Activated T-cell treated with anti-CD3 and anti-CD28 coated beads for 24 hours (primary cell): ENCODE results near the gene CCNL1.
"Not testable (repeated sequence)": the region's sequence is repeated elsewhere in the genome, so short reads cannot be mapped to it uniquely, and the experiment has no call there.

Experiments used
- DNase-seq: peaks from one replicate; pipeline ENCODE4 v3.0.0-alpha.2; 2020; ENCODE audit warnings: low read depth

CCNL1 gene

DNA sequence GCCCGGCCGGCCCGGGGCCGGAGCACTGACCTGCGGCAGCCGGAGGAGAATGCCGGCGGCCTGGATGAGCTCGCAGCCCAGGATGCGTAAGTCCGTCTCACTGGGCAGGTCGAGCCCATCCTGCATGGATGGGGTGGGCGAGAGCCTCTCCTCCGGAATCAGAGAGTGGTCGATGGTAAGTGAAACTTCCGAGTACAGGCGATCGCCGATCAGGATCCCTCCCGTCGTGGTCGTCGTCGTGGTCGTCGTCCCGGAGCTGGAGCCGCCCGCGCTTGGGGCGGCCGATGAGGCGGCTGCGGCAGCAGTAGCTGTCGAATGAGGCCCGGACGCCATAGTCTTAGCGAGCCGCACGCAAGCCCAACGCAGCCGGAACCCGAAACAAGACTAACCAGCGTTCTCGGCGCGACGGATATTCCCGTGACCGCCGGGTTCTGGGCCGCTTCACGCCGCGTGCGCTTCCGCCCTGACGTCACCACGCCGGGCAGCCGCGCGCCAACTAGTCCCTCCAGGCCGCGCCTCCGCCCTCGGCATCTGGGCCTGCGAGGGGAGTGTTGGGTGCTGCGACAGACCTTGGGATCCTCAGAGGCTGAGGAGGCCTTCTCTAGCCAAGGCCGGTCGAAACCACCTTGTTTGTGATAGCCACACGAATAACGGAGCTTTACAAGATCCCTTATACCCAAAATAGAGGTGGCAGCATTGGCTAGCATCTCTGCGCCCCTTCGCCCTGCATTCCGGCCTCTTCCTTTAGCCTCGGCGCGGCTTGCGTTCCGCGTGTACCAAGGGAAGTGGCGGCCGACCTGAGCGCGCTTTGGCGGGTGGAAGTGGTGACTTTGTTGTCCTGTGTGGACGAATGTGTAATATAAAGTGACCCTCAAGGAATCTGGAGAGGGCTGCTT lies at the start of gene CCNL1:
Gene CCNL1 (minus strand): TSS at position 386 of the 896 bp plus-strand sequence. CDS start 53 bp downstream, at position 333.
- DNase-seq, result peak; percentile 95

DNA sequence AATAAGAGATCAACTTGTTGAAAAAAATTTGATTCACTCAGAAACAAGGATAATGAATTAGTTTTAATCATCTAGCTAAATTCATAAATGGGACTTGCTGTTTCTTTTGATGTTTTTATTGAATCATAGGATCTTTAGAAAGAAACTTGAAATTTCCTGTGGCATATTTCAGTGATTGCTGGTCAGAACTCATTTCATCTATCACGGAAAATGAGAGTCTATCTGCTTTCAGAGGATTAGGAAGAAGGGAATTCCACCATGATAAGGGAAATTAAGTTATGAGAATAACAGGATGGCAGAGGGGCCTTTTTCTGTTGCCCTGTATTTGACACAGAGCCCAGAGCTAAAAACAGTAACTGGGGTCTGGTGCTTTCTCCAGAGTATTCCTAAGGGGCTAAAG lies 44.9 kb upstream of the CCNL1 start:
- no peak for DNase-seq

DNA sequence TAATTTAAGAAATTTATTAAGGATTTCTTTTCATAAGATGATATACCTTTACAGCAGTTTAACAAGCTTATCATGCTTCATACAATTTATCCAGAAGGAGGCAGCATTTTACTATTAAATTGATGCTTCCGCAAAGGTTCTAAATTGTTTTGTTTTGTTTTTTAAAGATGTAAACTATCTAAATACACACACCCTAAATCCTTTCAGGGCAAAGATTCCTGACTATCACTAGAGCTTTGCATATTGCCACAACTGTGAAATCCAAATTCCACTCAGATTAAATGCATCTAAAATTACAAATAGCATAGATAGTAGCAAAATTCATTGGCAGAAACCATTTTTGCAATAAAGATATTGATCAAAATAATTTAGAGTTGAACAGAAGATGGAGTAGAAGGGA lies 44.5 kb upstream of the CCNL1 start:
- no peak for DNase-seq

DNA sequence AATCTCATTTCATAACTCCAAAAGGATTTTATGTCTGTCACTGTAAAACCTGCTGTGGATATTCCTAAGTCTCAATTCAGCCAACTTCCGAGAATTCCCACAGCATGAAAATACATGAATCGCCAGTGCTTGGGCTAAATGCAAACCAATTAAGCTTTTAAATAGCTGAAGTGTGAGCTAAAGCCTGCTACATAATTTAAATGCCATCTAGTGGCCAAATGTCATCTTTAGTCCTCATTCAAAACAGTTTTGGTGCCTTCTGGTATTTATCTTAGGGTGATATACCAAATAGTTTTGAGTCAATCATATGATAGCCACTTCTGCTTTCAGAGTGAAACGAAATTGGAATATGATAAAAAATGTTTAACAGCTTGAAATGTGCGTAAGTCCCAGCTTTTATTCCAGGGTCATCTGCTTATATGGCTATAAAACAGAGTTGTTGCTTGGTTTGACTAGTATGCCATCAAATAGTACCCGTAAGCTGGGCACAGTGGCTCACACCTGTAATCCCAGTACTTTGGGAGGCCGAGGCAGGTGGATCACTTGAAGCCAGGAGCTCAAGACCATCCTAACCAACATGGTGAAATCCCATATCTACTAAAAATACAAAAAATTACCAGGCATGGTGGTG lies 41.8 kb upstream of the CCNL1 start:
- DNase-seq, result no peak

DNA sequence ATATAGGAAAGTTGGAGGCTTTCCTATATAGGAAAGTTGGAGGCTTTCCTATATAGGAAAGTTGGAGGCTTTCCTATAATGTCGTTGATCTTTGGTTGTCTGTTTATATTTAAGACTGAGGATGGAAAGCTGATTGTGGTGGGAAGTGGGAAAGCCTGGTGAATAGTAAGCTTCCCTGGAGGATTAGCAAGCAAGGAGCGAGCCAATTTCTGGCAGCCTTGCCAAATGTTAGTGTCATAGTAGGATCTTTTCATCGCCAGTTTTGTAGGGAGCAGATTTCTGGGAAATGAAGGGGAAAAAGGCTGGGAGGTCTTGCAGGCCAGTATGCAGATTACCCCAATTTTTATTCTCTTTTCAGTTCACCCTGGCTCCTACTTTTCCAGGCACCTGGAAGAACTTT lies 39.9 kb upstream of the CCNL1 start:
- no peak for DNase-seq

DNA sequence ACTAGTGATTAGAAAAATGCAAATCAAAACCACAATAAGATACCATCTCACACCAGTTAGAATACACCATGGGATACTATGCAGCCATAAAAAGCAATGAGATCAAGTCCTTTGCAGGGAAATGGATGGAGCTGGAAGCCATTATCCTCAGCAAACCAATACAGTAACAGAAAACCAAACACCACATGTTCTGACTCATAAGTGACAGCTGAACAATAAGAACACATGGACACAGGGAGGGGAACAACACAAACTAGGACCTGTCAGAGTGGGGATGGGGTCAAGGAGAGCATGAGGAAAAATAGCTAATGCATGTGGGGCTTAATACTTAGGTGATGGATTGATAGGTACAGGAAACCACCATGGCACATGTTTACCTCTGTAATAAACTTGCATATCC lies 36.0 kb upstream of the CCNL1 start:
- no peak for DNase-seq

DNA sequence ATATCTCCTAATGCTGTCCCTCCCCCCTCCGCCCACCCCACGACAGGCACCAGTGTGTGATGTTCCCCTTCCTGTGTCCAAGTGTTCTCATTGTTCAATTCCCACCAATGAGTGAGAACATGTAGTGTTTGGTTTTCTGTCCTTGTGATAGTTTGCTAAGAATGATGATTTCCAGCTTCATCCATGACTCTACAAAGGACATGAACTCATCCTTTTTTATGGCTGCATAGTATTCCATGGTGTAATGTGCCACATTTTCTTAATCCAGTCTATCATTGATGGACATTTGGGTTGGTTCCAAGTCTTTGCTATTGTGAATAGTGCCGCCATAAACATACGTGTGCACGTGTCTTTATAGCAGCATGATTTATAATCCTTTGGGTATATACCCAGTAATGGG lies 31.2 kb upstream of the CCNL1 start:
- DNase-seq, result not testable (repeated sequence)

DNA sequence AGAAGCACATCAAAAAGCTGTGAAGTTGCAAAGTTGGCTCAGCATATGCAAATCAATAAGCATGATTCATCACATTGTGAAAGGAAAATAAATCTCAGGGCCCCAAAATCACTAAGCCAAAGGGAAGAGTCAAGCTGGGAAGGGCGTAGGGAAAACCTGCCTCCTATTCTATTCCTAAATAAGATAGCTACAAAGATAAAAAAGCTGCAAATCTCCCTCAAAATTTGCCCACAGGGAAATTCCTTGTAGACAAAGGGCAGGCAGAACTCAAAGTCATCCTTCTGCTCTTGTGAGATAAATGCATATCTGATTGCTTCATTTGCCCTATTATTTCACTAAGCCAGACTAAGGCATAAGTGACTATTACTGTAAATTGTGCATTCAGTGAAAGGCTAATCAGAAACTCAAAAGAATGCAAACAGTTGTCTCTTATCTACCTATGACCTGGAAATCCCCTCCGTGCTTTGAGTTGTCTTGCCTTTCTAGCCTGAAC lies 30.5 kb upstream of the CCNL1 start:
- no peak for DNase-seq

DNA sequence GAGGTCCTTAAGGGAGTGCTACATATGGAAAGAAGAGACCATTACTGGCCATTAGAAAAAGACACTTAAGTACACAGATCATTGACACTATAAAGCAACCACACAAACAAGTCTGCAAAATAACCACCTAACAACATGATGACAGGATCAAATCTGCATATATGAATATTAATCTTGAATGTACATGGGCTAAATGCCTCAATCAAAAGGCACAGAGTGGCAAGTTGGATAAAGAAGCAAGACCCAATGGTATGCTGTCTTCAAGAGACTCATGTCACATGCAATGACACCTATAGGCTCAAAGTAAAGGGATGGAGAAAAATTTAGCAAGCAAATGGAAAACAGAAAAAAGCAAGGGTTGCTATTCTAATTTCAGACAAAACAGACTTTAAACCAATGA lies 28.4 kb upstream of the CCNL1 start:
- DNase-seq, result no peak

DNA sequence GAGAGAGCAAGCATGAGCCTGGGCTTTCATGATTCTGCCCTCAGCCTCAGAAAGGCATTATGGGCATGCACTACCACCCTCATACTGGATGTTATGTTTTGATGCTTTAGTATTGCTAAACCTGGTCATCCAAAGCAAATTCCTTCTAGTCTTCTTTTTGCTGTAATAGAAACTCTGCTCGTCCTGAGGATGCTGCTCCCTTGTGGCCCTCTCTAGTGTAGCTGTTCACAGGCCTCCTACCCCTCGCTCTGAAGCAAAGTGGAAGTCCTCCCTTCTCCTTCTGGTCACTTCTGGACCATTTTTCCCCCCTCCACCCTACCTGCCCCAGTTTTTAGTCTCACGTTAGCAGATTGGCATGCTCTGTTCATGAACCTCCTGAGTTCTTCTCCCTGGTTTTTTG lies 22.9 kb upstream of the CCNL1 start:
- DNase-seq, result no peak

DNA sequence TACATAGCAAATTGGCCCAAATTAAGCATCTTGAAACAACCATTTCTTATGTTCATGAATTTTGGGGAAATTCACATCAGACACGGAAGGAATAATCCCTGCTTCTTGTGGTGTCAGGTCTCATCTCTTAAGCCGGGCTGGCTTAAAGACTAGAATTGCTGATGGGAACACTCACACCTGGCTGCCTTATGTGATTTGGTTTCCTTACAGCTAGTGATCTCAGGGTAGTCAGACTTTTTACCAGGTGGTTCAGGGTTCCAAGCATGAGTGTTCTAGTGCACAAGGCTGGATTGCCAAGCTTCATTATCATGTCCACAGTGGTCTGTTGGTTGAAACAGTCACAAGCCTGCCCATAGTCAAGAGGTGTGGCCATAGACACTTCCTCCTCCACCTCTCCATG lies 20.3 kb upstream of the CCNL1 start:
- no peak for DNase-seq

DNA sequence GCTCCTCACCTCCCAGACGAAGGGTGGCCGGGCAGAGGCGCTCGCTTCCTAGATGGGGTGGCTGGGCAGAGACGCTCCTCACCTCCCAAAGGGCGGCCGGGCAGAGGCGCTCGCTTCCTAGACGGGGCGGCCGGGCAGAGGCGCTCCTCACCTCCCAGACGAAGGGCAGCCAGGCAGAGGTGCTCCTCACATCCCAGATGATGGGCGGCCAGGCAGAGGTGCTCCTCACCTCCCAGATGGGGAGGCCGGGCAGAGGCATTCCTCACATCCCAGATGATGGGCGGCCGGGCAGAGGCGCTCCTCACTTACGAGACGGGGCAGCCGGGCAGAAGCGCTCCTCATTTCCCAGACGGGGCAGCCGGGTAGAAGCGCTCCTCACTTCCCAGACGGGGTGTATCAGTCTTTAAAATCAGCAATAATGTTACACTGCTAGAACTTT lies 19.4 kb upstream of the CCNL1 start:
- no peak for DNase-seq

DNA sequence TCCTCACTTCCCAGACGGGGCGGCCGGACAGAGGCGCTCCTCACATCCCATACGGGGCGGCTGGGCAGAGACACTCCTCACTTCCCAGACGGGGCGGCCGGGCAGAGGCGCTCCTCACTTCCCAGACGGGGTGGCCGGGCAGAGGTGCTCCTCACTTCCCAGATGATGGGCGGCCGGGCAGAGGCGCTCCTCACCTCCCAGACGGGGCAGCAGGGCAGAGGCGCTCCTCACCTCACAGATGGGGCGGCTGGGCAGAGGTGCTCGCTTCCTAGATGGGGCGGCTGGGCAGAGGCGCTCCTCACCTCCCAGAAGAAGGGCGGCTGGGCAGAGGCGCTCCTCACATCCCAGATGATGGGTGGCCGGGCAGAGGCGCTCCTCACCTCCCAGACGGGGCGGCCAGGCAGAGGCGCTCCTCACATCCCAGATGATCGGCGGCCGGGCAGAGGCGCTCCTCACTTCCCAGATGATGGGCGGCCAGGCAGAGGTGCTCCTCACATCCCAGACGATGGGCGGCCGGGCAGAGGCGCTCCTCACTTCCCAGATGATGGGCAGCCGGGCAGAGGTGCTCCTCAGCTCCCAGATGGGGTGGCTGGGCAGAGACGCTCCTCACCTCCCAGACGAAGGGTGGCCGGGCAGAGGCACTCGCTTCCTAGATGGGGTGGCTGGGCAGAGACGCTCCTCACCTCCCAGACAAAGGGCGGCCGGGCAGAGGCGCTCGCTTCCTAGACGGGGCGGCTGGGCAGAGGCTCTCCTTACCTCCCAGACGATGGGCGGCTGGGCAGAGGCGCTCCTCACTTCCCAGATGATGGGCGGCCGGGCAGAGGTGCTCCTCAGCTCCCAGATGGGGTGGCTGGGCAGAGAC lies 18.8 kb upstream of the CCNL1 start:
- not testable (repeated sequence) for DNase-seq

DNA sequence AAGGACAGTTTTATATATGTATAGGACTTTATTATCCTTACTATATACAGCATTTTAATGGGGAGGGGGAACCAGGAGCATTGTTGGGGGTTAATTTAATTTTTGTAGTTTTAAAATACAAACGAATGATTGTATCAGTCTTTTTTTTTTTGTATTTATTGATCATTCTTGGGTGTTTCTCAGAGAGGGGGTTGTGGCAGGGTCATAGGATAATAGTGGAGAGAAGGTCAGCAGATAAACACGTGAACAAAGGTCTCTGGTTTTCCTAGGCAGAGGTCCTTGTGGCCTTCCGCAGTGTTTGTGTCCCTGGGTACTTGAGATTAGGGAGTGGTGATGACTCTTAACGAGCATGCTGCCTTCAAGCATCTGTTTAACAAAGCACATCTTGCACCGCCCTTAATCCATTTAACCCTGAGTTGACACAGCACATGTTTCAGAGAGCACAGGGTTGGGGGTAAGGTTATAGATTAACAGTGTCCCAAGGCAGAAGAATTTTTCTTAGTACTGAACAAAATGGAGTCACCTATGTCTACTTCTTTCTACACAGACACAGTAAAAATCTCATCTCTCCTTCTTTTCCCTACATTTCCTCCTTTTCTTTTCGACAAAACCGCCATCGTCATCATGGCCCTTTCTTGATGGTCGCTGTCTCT lies 18.0 kb upstream of the CCNL1 start:
- DNase-seq, result not testable (repeated sequence)

DNA sequence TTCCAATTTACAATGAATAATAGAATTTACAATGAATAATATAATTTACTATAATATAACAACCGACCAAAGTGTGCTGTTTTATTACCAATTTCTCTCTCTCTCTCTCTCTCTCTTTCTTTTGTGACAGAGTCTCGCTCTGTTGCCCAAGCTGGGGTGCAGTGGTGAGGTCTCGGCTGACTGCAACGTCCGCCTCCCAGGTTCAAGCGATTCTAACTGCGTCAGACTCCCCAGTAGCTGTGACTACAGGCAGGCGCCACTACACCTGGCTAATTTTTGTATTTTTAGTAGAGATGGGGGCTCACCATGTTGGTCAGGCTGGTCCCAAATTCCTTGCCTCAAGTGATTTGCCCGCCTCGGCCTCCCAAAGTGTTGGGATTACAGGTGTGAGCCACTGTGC lies 17.0 kb upstream of the CCNL1 start:
- no peak for DNase-seq

DNA sequence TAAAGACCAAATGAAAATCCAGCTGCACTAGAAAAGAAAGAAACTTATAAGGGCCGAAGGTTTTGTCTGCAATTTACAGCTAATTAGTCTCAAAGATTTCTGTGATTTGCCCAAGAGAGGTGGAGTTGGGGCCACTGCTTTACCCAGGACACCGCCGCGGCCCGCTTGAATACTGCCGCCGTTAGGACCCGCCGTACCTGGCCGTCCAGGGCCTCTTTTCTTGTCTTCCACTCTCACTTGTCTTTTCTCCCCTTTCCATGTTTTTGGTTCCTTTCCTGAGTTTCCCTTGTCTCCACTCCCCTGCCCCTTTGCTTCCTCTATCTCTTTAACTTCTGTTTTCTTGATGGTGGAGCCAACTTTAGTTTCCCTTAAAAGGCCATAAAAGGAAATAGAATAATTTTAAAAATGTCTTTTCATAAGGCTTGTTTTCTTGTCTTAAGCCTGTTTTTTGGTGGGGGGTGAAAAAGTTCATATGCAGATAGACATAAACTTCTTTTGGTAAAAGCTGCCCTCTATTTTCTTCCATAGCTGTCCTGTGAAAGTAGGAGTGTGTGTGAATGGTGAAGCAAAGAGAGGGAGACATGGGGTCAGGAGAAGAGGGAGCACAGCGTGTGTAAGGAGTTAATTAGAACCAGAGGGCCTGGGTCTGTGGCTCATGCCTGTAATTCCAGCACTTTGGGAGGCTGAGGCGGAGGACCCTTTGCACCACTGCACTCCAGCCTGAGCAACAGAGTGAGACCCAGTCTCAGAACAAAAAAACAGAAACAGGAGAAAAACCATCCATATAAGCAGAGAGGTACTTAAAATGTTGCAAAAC lies 16.0 kb upstream of the CCNL1 start:
- DNase-seq, result no peak

DNA sequence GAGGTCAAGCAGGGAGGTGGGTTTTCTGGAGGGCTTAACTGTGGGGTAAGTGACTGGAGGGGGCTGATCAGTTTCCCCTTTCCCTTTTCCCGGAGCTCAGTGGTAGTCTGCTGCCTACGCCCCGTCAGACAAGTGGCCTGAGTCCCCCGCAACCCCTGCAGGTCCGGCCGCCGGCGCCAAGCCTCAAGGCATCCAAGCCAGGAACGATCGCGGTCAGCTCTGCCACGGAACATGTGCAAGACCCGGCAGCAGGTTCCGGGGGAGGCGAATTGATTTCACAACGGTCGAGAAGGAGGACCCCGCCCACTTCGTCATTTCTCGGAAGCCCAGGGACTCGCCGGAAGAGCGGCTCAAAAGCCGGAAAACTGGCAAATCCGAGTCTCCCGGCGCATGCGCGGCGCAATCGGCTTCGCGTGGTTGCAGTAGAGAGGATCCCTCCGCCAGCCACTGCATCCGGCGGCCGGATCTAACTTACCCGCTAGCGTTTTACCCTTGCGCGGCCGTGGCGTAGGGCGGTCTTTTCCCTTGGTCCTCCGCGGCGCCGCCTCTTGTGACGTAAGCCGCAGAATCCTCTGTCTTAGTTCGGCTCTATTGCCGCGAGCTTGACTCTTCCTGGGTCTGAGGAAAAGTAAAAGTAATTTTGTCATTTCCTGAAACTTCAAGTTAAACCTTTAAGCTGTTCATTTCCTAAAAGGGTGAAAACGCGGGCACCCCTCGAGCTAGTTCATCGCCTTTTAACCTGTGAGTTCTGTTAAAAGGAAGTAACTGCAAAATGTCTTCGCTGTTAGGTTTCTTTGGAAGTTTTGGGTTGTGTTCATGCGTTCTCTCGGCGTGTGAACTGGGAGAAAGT lies 14.9 kb upstream of the CCNL1 start:
- DNase-seq, result peak; percentile 96

DNA sequence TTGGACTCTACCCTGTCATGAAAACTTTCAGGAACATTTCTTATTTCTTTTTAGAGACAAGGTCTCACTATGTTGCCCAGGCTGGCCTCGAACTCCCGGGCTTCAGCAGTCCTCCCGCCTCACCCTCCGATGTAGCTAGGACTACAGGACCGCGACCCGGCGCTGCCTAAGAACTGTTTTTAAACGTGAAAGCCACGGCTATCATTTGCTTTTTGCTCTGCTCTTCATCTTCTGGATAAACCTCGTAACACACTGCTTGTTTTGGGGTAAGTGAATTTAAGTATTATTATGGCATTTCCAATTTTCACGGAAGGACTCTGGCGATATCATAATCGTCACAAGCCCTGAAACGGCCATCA lies 14.3 kb upstream of the CCNL1 start:
- DNase-seq, result no peak

DNA sequence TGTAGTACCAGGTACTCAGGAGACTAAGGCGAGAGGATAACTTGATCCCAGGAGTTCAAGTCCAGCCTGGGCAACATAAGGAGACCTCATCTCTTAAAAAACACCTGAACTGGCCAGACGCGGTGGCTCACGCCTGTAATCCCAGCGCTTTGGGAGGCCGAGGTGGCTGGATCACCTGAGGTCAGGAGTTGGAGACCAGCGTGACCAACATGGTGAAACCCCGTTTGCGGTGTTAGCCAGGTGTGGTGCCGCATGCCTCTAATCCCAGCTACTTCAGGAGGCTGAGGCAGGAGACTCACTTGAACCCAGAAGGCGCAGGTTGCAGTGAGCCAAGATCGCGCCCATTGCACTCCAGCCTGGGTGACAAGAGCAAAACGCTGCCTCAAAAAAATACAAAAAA lies 13.4 kb upstream of the CCNL1 start:
- not testable (repeated sequence) for DNase-seq

DNA sequence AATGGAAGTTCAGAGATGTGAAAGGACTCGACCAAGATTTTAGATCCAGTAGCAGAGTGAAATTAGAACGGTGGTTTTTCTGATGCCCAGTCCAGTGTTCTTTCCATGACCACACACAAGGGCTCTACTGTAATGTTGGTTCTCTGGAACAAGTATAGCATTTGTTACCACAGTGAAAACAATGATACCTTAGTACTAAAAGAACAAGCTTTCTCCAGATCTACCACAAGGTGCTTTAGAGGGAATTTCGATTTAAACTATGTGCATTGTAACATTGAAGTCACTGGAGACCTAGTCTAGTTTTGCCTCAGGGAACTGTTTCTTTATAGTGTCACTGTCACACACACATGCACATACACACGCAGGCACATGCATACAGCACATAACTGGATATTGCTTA lies 12.8 kb upstream of the CCNL1 start:
- no peak for DNase-seq
